Measurements from ENCODE around the gene JMJD6. TPM values are rescaled to one million over a fixed set of nuclear protein-coding genes. Genes with fewer than 3 reads are reported as not detected.
A peak's percentile ranks its signal among the peaks of the same experiment; 100 is the strongest.
"Not testable (repeated sequence)": the region's sequence is repeated elsewhere in the genome, so short reads cannot be mapped to it uniquely, and the experiment has no call there.

The JMJD6 gene
- total RNA-seq, 2 donors from 2014 or later = 32.4 to 36.1 TPM

GRCh38 chr17:76732734-76733617, 6.6 kb upstream of the JMJD6 start:
- no peak overlapping the region for H3K27ac ChIP-seq
- H3K27me3 ChIP-seq (replicated peaks; ENCODE audit: insufficient read depth) = no peaks in the 10 kb centered on the region
- H3K36me3 ChIP-seq = peaks cover 20% of the 10 kb centered on the region
- ATAC-seq (ENCODE audit: insufficient number of reproducible peaks, low FRiP score, low read depth) (no peak), DNase-seq (ENCODE audit: low spot score) (no peak)
- H3K4me1 ChIP-seq (ENCODE audit: control insufficient read depth in 1 of 2, low read depth in 2 of 2) = peaks cover 32 to 66% of the 10 kb centered on the region in 2 donors
- no peaks in the 10 kb centered on the region for H3K9me3 ChIP-seq
- no peak overlapping the region for H3K4me3 ChIP-seq
- TF ChIP-seq CTCF (IDR thresholded peaks at IDR 0.05) = no peak

DNA sequence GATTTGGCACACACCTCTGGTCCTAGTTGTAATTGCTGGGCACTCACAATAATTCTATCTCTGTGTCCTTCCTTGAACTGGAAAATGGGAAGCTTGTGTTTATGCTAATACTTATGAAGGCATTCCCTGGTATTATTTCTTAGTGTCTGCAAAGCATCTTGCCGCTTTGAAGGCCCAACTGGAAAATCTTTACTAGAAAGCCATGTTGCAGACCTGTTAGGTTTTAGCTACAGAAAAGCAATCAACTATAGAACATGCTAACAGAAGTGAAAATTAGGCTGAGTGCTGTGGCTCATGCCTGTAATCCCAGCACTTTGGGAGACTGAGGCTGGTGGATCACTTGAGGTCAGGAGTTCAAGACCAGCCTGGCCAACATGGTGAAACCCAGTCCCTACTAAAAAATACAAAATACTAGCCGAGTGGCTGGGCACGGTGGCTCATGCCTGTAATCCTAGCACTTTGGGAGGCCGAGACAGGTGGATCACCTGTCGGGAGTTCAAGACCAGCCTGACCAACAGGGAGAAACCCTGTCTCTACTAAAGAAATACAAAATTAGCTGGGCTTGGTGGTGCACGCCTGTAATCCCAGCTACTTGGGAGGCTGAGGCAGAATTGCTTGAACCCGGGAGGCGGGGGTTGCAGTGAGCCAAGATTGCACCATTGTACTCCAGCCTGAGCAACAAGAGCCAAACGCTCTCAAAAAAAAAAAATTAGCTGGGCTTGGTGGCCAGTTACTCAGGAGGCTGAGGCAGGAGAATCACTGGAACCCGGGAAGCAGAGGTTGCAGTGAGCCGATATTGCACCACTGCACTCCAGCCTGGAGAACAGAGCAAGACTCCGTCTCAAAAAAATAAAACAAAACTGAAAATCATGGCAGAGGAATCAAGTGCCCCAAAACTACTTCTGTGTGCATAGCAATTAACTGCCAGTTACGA, 5.7 kb upstream of the JMJD6 start:
- peaks cover 39 to 74% of the 10 kb centered on the region in 2 donors for H3K4me1 ChIP-seq (ENCODE audit: control insufficient read depth in 1 of 2, low read depth in 2 of 2)
- not testable (repeated sequence) for H3K27me3 ChIP-seq (replicated peaks; ENCODE audit: insufficient read depth); DNase-seq (ENCODE audit: low spot score); ATAC-seq (ENCODE audit: insufficient number of reproducible peaks, low FRiP score, low read depth); H3K9me3 ChIP-seq; H3K27ac ChIP-seq; H3K4me3 ChIP-seq
- H3K36me3 ChIP-seq = peaks cover 20% of the 10 kb centered on the region

GRCh38 chr17:76727745-76728456, 1.5 kb upstream of the JMJD6 start:
- peaks cover 21% of the 10 kb centered on the region for H3K36me3 ChIP-seq
- peak overlapping the region; percentile 99 for H3K27ac ChIP-seq
- peaks cover 37 to 71% of the 10 kb centered on the region in 2 donors for H3K4me1 ChIP-seq (ENCODE audit: control insufficient read depth in 1 of 2, low read depth in 2 of 2)
- peak overlapping the region; percentile 96 for H3K4me3 ChIP-seq
- H3K27me3 ChIP-seq (replicated peaks; ENCODE audit: insufficient read depth) = no peaks in the 10 kb centered on the region
- ATAC-seq (ENCODE audit: insufficient number of reproducible peaks, low FRiP score, low read depth) (no peak), DNase-seq (ENCODE audit: low spot score) (no peak)
- no peaks in the 10 kb centered on the region for H3K9me3 ChIP-seq
- no peak for TF ChIP-seq CTCF (IDR thresholded peaks at IDR 0.05)

GRCh38 chr17:76726776-76727718, 641 bp upstream of the JMJD6 start, which contains the start of gene METTL23:
METTL23 (plus strand) TSS chr17:76726839; CDS start chr17:76729711, 2,872 bp downstream.
- peaks cover 18% of the 10 kb centered on the region for H3K36me3 ChIP-seq
- H3K9me3 ChIP-seq = no peaks in the 10 kb centered on the region
- peaks cover 32 to 69% of the 10 kb centered on the region in 2 donors for H3K4me1 ChIP-seq (ENCODE audit: control insufficient read depth in 1 of 2, low read depth in 2 of 2)
- H3K27ac ChIP-seq = peak within 1 kb of the TSS; percentile 99 to 100
- peak; percentile 67 for TF ChIP-seq CTCF (IDR thresholded peaks at IDR 0.05)
- no peaks in the 10 kb centered on the region for H3K27me3 ChIP-seq (replicated peaks; ENCODE audit: insufficient read depth)
- H3K4me3 ChIP-seq = peak within 1 kb of the TSS; percentile 96
- ATAC-seq (ENCODE audit: insufficient number of reproducible peaks, low FRiP score, low read depth) = peak; percentile 23
- no peak for DNase-seq (ENCODE audit: low spot score)

All from thoracic aorta (tissue), 2 donors.